PC-9 (cell line): ENCODE measurements around the gene MFSD6.

Experiments used
- EZH2 ChIP-seq: fragments of 200-600 bp; sonication (generic); IDR thresholded peaks from 2 replicates; pipeline ENCODE4 v1.8.0; 2017; ENCODE audit warnings: antibody characterized with exemption, low read depth
- TF ChIP-seq, protein P1 (sequence below): fragments of 200-600 bp; sonication (generic); conservative IDR thresholded peaks from 2 replicates; pipeline ENCODE4 v1.6.1; 2017; ENCODE audit warnings: mixed run types, antibody characterized with exemption, mild to moderate bottlenecking, moderate library complexity

DNA sequence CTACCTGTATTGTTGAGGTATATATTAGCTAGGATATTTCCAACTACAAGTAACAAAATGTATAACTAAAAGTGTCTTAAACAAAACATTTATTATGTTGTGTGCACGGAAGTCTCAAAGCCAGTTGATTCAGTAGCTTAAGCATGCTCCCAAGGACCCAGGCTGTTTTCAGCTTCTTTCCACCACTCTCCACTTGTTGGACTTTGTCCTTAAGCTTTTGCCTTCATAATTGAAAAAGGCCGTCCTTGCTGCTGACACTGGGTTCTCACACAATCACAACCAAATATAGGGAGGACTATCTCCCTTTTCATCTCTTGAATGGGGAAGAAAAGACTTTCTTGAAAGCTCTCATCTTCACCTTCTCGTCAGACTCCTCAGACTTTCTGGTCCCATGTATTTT lies 138.6 kb downstream of the MFSD6 start:
- TF ChIP-seq, protein P1, sequence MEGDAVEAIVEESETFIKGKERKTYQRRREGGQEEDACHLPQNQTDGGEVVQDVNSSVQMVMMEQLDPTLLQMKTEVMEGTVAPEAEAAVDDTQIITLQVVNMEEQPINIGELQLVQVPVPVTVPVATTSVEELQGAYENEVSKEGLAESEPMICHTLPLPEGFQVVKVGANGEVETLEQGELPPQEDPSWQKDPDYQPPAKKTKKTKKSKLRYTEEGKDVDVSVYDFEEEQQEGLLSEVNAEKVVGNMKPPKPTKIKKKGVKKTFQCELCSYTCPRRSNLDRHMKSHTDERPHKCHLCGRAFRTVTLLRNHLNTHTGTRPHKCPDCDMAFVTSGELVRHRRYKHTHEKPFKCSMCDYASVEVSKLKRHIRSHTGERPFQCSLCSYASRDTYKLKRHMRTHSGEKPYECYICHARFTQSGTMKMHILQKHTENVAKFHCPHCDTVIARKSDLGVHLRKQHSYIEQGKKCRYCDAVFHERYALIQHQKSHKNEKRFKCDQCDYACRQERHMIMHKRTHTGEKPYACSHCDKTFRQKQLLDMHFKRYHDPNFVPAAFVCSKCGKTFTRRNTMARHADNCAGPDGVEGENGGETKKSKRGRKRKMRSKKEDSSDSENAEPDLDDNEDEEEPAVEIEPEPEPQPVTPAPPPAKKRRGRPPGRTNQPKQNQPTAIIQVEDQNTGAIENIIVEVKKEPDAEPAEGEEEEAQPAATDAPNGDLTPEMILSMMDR: no peak
- no peak for TF ChIP-seq EZH2
